Measurements from ENCODE around the gene ADSL.

The ADSL gene

GRCh38 chr22:40331706-40332105 is 14.6 kb upstream of the ADSL start:
- H3K9me3 ChIP-seq (ENCODE audit: low read length): no peaks in the 10 kb centered on the region
- H3K4me1 ChIP-seq (ENCODE audit: insufficient read depth, low read length): peaks cover 31% of the 10 kb centered on the region
- H3K4me3 ChIP-seq (ENCODE audit: low read length): no peak overlapping the region
- H3K27me3 ChIP-seq (ENCODE audit: insufficient read depth, low read length): no peaks in the 10 kb centered on the region
- no peak overlapping the region for H2AFZ ChIP-seq (ENCODE audit: low read depth, low read length)
- H3K36me3 ChIP-seq (ENCODE audit: insufficient read depth, low read length): peaks cover 45% of the 10 kb centered on the region

GRCh38 chr22:40332319-40332781 is 13.9 kb upstream of the ADSL start:
- Histone ChIP-seq H3K4me3 (ENCODE audit: low read length) (no peak overlapping the region), H2AFZ (ENCODE audit: low read depth, low read length) (no peak overlapping the region), H3K9me3 (ENCODE audit: low read length) (no peaks in the 10 kb centered on the region), H3K4me1 (ENCODE audit: insufficient read depth, low read length) (peaks cover 31% of the 10 kb centered on the region), H3K36me3 (ENCODE audit: insufficient read depth, low read length) (peaks cover 39% of the 10 kb centered on the region), H3K27me3 (ENCODE audit: insufficient read depth, low read length) (no peaks in the 10 kb centered on the region)

- H3K27me3 ChIP-seq (ENCODE audit: insufficient read depth, low read length): no peaks in the 10 kb centered on the region
- peaks cover 27% of the 10 kb centered on the region for H3K36me3 ChIP-seq (ENCODE audit: insufficient read depth, low read length)
- no peak overlapping the region for H2AFZ ChIP-seq (ENCODE audit: low read depth, low read length)
- H3K9me3 ChIP-seq (ENCODE audit: low read length): no peaks in the 10 kb centered on the region
- H3K4me1 ChIP-seq (ENCODE audit: insufficient read depth, low read length): peaks cover 31% of the 10 kb centered on the region
- H3K4me3 ChIP-seq (ENCODE audit: low read length): no peak overlapping the region
Observed at GRCh38 chr22:40334060-40334459, 12.2 kb upstream of the ADSL start.

- Histone ChIP-seq H3K4me1 (ENCODE audit: insufficient read depth, low read length) (peaks cover 26% of the 10 kb centered on the region), H3K4me3 (ENCODE audit: low read length) (no peak overlapping the region), H3K27me3 (ENCODE audit: insufficient read depth, low read length) (no peaks in the 10 kb centered on the region), H3K36me3 (ENCODE audit: insufficient read depth, low read length) (peaks cover 22% of the 10 kb centered on the region), H3K9me3 (ENCODE audit: low read length) (no peaks in the 10 kb centered on the region), H2AFZ (ENCODE audit: low read depth, low read length) (no peak overlapping the region)
Observed at GRCh38 chr22:40334899-40335298, 11.4 kb upstream of the ADSL start.

GRCh38 chr22:40335358-40335757 is 10.9 kb upstream of the ADSL start:
- Histone ChIP-seq H3K4me3 (ENCODE audit: low read length) (no peak overlapping the region), H3K9me3 (ENCODE audit: low read length) (no peaks in the 10 kb centered on the region), H3K27me3 (ENCODE audit: insufficient read depth, low read length) (no peaks in the 10 kb centered on the region), H3K36me3 (ENCODE audit: insufficient read depth, low read length) (peaks cover 22% of the 10 kb centered on the region), H2AFZ (ENCODE audit: low read depth, low read length) (no peak overlapping the region), H3K4me1 (ENCODE audit: insufficient read depth, low read length) (peaks cover 21% of the 10 kb centered on the region)

- no peak overlapping the region for H2AFZ ChIP-seq (ENCODE audit: low read depth, low read length)
- no peak overlapping the region for H3K4me3 ChIP-seq (ENCODE audit: low read length)
- H3K9me3 ChIP-seq (ENCODE audit: low read length): no peaks in the 10 kb centered on the region
- H3K27me3 ChIP-seq (ENCODE audit: insufficient read depth, low read length): no peaks in the 10 kb centered on the region
- H3K4me1 ChIP-seq (ENCODE audit: insufficient read depth, low read length): no peaks in the 10 kb centered on the region
- peaks cover 3% of the 10 kb centered on the region for H3K36me3 ChIP-seq (ENCODE audit: insufficient read depth, low read length)
Observed at GRCh38 chr22:40340044-40340443, 6.3 kb upstream of the ADSL start.

- Histone ChIP-seq H2AFZ (ENCODE audit: low read depth, low read length) (no peak overlapping the region), H3K4me1 (ENCODE audit: insufficient read depth, low read length) (no peaks in the 10 kb centered on the region), H3K36me3 (ENCODE audit: insufficient read depth, low read length) (no peaks in the 10 kb centered on the region), H3K4me3 (ENCODE audit: low read length) (no peak overlapping the region), H3K27me3 (ENCODE audit: insufficient read depth, low read length) (no peaks in the 10 kb centered on the region), H3K9me3 (ENCODE audit: low read length) (no peaks in the 10 kb centered on the region)
Observed at GRCh38 chr22:40341604-40342003, 4.7 kb upstream of the ADSL start.

GRCh38 chr22:40342521-40342920 is 3.8 kb upstream of the ADSL start:
- no peaks in the 10 kb centered on the region for H3K9me3 ChIP-seq (ENCODE audit: low read length)
- no peak overlapping the region for H3K4me3 ChIP-seq (ENCODE audit: low read length)
- H3K36me3 ChIP-seq (ENCODE audit: insufficient read depth, low read length): no peaks in the 10 kb centered on the region
- H3K27me3 ChIP-seq (ENCODE audit: insufficient read depth, low read length): no peaks in the 10 kb centered on the region
- no peak overlapping the region for H2AFZ ChIP-seq (ENCODE audit: low read depth, low read length)
- H3K4me1 ChIP-seq (ENCODE audit: insufficient read depth, low read length): peaks cover 4% of the 10 kb centered on the region

- peaks cover 13% of the 10 kb centered on the region for H3K4me1 ChIP-seq (ENCODE audit: insufficient read depth, low read length)
- H3K27me3 ChIP-seq (ENCODE audit: insufficient read depth, low read length): no peaks in the 10 kb centered on the region
- H3K9me3 ChIP-seq (ENCODE audit: low read length): no peaks in the 10 kb centered on the region
- peaks cover 16% of the 10 kb centered on the region for H3K36me3 ChIP-seq (ENCODE audit: insufficient read depth, low read length)
- no peak overlapping the region for H2AFZ ChIP-seq (ENCODE audit: low read depth, low read length)
- H3K4me3 ChIP-seq (ENCODE audit: low read length): peak overlapping the region; percentile 94
Observed at GRCh38 chr22:40345271-40345670, 1.0 kb upstream of the ADSL start.

- Histone ChIP-seq H3K9me3 (ENCODE audit: low read length) (no peaks in the 10 kb centered on the region), H3K4me3 (ENCODE audit: low read length) (peak overlapping the region; percentile 94), H3K27me3 (ENCODE audit: insufficient read depth, low read length) (no peaks in the 10 kb centered on the region), H3K4me1 (ENCODE audit: insufficient read depth, low read length) (peaks cover 13% of the 10 kb centered on the region), H3K36me3 (ENCODE audit: insufficient read depth, low read length) (peaks cover 18% of the 10 kb centered on the region), H2AFZ (ENCODE audit: low read depth, low read length) (peak overlapping the region; percentile 80)
Observed at GRCh38 chr22:40345815-40346184, 500 bp upstream of the ADSL start.

GRCh38 chr22:40347300-40347699 is 1.0 kb downstream of the ADSL start:
- Histone ChIP-seq H3K4me1 (ENCODE audit: insufficient read depth, low read length) (peaks cover 13% of the 10 kb centered on the region), H3K9me3 (ENCODE audit: low read length) (no peaks in the 10 kb centered on the region), H2AFZ (ENCODE audit: low read depth, low read length) (no peak overlapping the region), H3K36me3 (ENCODE audit: insufficient read depth, low read length) (peaks cover 27% of the 10 kb centered on the region), H3K4me3 (ENCODE audit: low read length) (peak overlapping the region; percentile 94), H3K27me3 (ENCODE audit: insufficient read depth, low read length) (no peaks in the 10 kb centered on the region)

- Histone ChIP-seq H3K4me3 (ENCODE audit: low read length) (peak overlapping the region; percentile 94), H3K36me3 (ENCODE audit: insufficient read depth, low read length) (peaks cover 36% of the 10 kb centered on the region), H2AFZ (ENCODE audit: low read depth, low read length) (no peak overlapping the region), H3K9me3 (ENCODE audit: low read length) (no peaks in the 10 kb centered on the region), H3K4me1 (ENCODE audit: insufficient read depth, low read length) (peaks cover 13% of the 10 kb centered on the region), H3K27me3 (ENCODE audit: insufficient read depth, low read length) (no peaks in the 10 kb centered on the region)
Observed at GRCh38 chr22:40348025-40348658, 1.8 kb downstream of the ADSL start.

GRCh38 chr22:40352763-40353162 is 6.5 kb downstream of the ADSL start:
- no peaks in the 10 kb centered on the region for H3K27me3 ChIP-seq (ENCODE audit: insufficient read depth, low read length)
- H3K36me3 ChIP-seq (ENCODE audit: insufficient read depth, low read length): peaks cover 66% of the 10 kb centered on the region
- no peaks in the 10 kb centered on the region for H3K9me3 ChIP-seq (ENCODE audit: low read length)

GRCh38 chr22:40361100-40361499 is 14.8 kb downstream of the ADSL start:
- no peaks in the 10 kb centered on the region for H3K27me3 ChIP-seq (ENCODE audit: insufficient read depth, low read length)
- H3K4me3 ChIP-seq (ENCODE audit: low read length): no peak overlapping the region
- peaks cover 86% of the 10 kb centered on the region for H3K36me3 ChIP-seq (ENCODE audit: insufficient read depth, low read length)
- H2AFZ ChIP-seq (ENCODE audit: low read depth, low read length): no peak overlapping the region
- H3K4me1 ChIP-seq (ENCODE audit: insufficient read depth, low read length): no peaks in the 10 kb centered on the region
- H3K9me3 ChIP-seq (ENCODE audit: low read length): no peaks in the 10 kb centered on the region

More at GRCh38 chr22:40352763-40353162, 6.5 kb downstream of the ADSL start:
- Histone ChIP-seq H3K4me3 (ENCODE audit: low read length) (no peak overlapping the region), H3K4me1 (ENCODE audit: insufficient read depth, low read length) (peaks cover 7% of the 10 kb centered on the region), H2AFZ (ENCODE audit: low read depth, low read length) (no peak overlapping the region)

All from neuron (in vitro differentiated cells).